ENCODE results near the gene NARS2. TPM values are rescaled to one million over a fixed set of nuclear protein-coding genes. Genes with fewer than 3 reads are reported as not detected.

Gene NARS2
- total RNA-seq (2022; extraction: Qiagen RNA extraction): 17.4 to 22.7 TPM (median 18.9 TPM) in 5 replicates

GRCh38 chr11:78574386-78575381 is at the start of gene NARS2:
TSS of gene NARS2 (minus strand) at chr11:78574864. CDS start at chr11:78574488, 376 bp downstream.

GRCh38 chr11:78417175-78417887 is 157.3 kb downstream of the NARS2 start, which contains the start of gene GAB2:
TSS of gene GAB2 (minus strand) at chr11:78417820. CDS start at chr11:78417720, 100 bp downstream.

Other genes with a start within 250 kb of the NARS2 start
- 3.8 to 5.5 TPM (median 4.7 TPM) in 5 replicates for gene GAB2, start 157.0 kb downstream of the NARS2 start, total RNA-seq (2022; extraction: Qiagen RNA extraction)